ENCODE measurements around the gene GRAMD1B. TPM values are rescaled to one million over a fixed set of nuclear protein-coding genes. Genes with fewer than 3 reads are reported as not detected.
A peak's percentile ranks its signal among the peaks of the same experiment; 100 is the strongest.

The GRAMD1B gene
- total RNA-seq, 2 experiments from 2014 or later: 16.1 to 21.8 TPM

DNA sequence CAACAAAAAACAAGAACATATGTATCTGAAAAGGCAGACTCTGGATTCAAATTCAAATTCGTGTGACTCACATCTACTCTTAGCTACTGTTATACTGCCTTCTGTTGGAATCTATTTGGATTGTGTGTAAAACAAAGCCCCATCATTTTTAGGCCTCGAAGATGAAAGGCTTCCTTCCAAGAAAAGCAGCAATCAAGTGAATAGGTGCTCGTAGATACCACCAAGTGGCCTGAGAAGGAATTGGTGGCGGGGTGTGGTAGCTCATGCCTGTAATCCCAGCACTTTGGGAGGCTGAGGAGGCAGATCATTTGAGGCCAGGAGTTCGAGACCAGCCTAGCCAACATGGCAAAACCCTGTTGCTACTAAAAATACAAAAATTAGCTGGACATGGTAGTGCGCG is 4.2 kb downstream of the GRAMD1B start:
- no peaks in the 10 kb centered on the region for H3K9me3 Mint-ChIP-seq
- POLR2A ChIA-PET: interaction anchor here (1.0 to 3.0 kb wide), 2 partner anchors 27 to 299 kb away, joined by 3 to 11 read pairs; no protein-coding TSS in a partner anchor
- intact Hi-C loops (cut with DNase I, micrococcal nuclease): loop anchor here (1.0 to 10.0 kb wide), 2 partner anchors 27 to 311 kb away; partner anchors contain the start of gene ZNF202 (in 1 of the 2)
- peak overlapping the region; percentile 15 for H3K27ac Mint-ChIP-seq
- Histone ChIP-seq H3K4me3 (ENCODE audit: low read length) (no peak overlapping the region), H3K9me3 (ENCODE audit: control insufficient read depth in 1 of 2, insufficient read depth in 1 of 2, low read length in 2 of 2) (no peaks in the 10 kb centered on the region), H3K4me1 (ENCODE audit: insufficient read depth, low read length) (peaks cover 42% of the 10 kb centered on the region), H3K36me3 (ENCODE audit: insufficient read depth, low read length) (no peaks in the 10 kb centered on the region), H3K27ac (ENCODE audit: low read depth in 1 of 2, low read length in 2 of 2) (no peak overlapping the region), H3K27me3 (ENCODE audit: control insufficient read depth in 1 of 2, insufficient read depth in 2 of 2, low read length in 2 of 2) (no peaks in the 10 kb centered on the region)
- H3K27me3 Mint-ChIP-seq: no peaks in the 10 kb centered on the region
- CTCF ChIA-PET: interaction anchor here (0.6 to 3.2 kb wide), 7 partner anchors 20 to 47 kb away, joined by 3 to 20 read pairs (median 4); no protein-coding TSS in a partner anchor
- H3K4me3 Mint-ChIP-seq: peak overlapping the region; percentile 18
- DNase-seq: peak in 4 of 14 experiments; percentile 11 to 60 (median 52)
- TF ChIP-seq, protein P1, sequence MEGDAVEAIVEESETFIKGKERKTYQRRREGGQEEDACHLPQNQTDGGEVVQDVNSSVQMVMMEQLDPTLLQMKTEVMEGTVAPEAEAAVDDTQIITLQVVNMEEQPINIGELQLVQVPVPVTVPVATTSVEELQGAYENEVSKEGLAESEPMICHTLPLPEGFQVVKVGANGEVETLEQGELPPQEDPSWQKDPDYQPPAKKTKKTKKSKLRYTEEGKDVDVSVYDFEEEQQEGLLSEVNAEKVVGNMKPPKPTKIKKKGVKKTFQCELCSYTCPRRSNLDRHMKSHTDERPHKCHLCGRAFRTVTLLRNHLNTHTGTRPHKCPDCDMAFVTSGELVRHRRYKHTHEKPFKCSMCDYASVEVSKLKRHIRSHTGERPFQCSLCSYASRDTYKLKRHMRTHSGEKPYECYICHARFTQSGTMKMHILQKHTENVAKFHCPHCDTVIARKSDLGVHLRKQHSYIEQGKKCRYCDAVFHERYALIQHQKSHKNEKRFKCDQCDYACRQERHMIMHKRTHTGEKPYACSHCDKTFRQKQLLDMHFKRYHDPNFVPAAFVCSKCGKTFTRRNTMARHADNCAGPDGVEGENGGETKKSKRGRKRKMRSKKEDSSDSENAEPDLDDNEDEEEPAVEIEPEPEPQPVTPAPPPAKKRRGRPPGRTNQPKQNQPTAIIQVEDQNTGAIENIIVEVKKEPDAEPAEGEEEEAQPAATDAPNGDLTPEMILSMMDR (IDR thresholded peaks at IDR 0.05): peak; percentile 42
- peaks cover 4% of the 10 kb centered on the region for H3K36me3 Mint-ChIP-seq (ENCODE audit: low read depth)
- peaks cover 44% of the 10 kb centered on the region for H3K4me1 Mint-ChIP-seq (ENCODE audit: low read depth)
- no peak for ATAC-seq (ENCODE audit: poor library complexity)

DNA sequence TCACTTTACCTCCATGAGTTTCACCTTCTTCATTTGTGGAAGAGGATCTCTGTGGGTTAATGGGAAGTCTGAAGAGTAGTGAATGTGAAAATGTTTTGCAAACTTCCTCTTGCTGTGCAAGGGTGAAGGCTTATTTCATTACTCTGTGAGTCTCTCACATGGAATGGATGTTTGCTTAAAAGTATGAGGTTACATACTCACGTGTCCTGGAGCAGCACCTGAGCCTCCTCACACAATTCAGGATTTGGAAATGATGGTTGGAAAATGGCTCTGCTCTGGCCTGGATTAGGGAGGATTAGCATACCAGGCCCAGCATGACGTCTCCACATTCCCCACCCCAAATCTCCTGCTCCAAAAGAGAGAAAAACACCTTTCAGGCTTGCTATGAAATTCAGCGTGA is 4.8 kb downstream of the GRAMD1B start:
- Histone ChIP-seq H3K4me1 (ENCODE audit: insufficient read depth, low read length) (peaks cover 40% of the 10 kb centered on the region), H3K27me3 (ENCODE audit: control insufficient read depth in 1 of 2, insufficient read depth in 2 of 2, low read length in 2 of 2) (no peaks in the 10 kb centered on the region), H3K4me3 (ENCODE audit: low read length) (no peak overlapping the region), H3K36me3 (ENCODE audit: insufficient read depth, low read length) (no peaks in the 10 kb centered on the region), H3K9me3 (ENCODE audit: control insufficient read depth in 1 of 2, insufficient read depth in 1 of 2, low read length in 2 of 2) (no peaks in the 10 kb centered on the region), H3K27ac (ENCODE audit: low read depth in 1 of 2, low read length in 2 of 2) (no peak overlapping the region)
- intact Hi-C loops (cut with DNase I, micrococcal nuclease): loop anchor here (1.0 to 10.0 kb wide), 2 partner anchors 28 to 310 kb away; partner anchors contain the start of gene ZNF202 (in 1 of the 2)
- Mint-ChIP-seq H3K27me3 (no peaks in the 10 kb centered on the region), H3K27ac (no peak overlapping the region), H3K9me3 (no peaks in the 10 kb centered on the region), H3K4me1 (ENCODE audit: low read depth) (peaks cover 38% of the 10 kb centered on the region), H3K4me3 (no peak overlapping the region), H3K36me3 (ENCODE audit: low read depth) (peaks cover 4% of the 10 kb centered on the region)
- no peak for ATAC-seq (ENCODE audit: poor library complexity)
- ChIA-PET POLR2A (interaction anchor here (1.0 to 3.0 kb wide), 2 partner anchors 27 to 298 kb away, joined by 3 to 11 read pairs; no protein-coding TSS in a partner anchor), CTCF (interaction anchor here (0.6 to 3.2 kb wide), 6 partner anchors 19 to 46 kb away, joined by 3 to 20 read pairs (median 4); no protein-coding TSS in a partner anchor)
- DNase-seq: no peak
- TF ChIP-seq, protein P1 (IDR thresholded peaks at IDR 0.05): no peak

DNA sequence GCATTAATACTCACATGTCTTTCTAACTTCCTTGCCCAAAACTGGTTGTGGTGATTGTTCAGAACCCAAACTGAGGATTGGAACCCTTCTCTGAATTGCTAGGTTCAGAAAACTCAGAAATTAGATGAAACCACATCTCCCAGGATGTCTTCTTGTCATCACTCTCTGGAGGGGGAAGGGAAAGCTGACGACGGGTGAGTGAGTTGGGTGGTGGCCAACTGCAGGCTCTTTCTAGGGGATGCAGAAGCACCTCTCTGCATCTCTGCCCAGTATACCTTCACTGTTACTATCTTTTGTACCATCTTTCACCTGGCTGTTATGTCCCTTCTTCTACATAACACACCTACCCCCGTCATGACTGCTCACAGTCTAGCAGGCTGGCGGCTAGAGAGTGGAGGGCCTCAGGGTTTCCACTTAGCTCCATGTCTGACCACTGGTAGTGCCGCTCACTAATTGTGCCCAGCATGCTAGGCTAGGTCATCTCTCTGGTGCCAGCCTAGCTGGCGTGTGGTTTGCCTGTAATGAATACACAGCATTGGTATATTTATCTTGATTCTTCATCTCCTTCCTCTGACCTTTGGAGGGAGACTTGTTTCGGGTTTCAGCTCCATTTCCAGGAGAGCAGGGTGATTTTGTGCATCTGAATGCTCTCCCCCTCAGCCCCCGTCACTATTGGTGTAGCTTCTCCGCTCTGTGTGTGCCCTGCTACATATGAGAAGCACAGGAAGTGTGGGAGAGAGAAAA is 7.3 kb downstream of the GRAMD1B start:
- POLR2A ChIA-PET: interaction anchor here (1.1 kb wide), 1 partner anchor 10 kb away, joined by 4 read pairs; no protein-coding TSS in a partner anchor
- DNase-seq: no peak
- H3K4me3 ChIP-seq (ENCODE audit: low read length): no peak overlapping the region
- H3K36me3 Mint-ChIP-seq (ENCODE audit: low read depth): no peaks in the 10 kb centered on the region
- no peak for ATAC-seq (ENCODE audit: poor library complexity)
- peaks cover 21% of the 10 kb centered on the region for H3K4me1 Mint-ChIP-seq (ENCODE audit: low read depth)
- H3K27ac Mint-ChIP-seq: no peak overlapping the region
- H3K36me3 ChIP-seq (ENCODE audit: insufficient read depth, low read length): no peaks in the 10 kb centered on the region
- CTCF ChIA-PET: interaction anchor here (1.8 kb wide), 1 partner anchor 41 kb away, joined by 5 read pairs; no protein-coding TSS in a partner anchor
- H3K9me3 ChIP-seq (ENCODE audit: control insufficient read depth in 1 of 2, insufficient read depth in 1 of 2, low read length in 2 of 2): no peaks in the 10 kb centered on the region
- H3K4me3 Mint-ChIP-seq: no peak overlapping the region
- no peaks in the 10 kb centered on the region for H3K27me3 Mint-ChIP-seq
- no peaks in the 10 kb centered on the region for H3K9me3 Mint-ChIP-seq
- no peaks in the 10 kb centered on the region for H3K27me3 ChIP-seq (ENCODE audit: control insufficient read depth in 1 of 2, insufficient read depth in 2 of 2, low read length in 2 of 2)
- H3K27ac ChIP-seq (ENCODE audit: low read depth in 1 of 2, low read length in 2 of 2): no peak overlapping the region
- intact Hi-C loops (cut with DNase I, micrococcal nuclease): loop anchor here in 1 of 2 experiments (10.0 kb wide), 1 partner anchor 307 kb away; the partner anchor contains the start of gene ZNF202
- H3K4me1 ChIP-seq (ENCODE audit: insufficient read depth, low read length): peaks cover 24% of the 10 kb centered on the region
- TF ChIP-seq, protein P1 (IDR thresholded peaks at IDR 0.05): no peak

All from CD4-positive, alpha-beta T cell (primary cell).